ENCODE data around the gene NEU4.
A peak's percentile ranks its signal among the peaks of the same experiment; 100 is the strongest.
"Not testable (repeated sequence)": the region's sequence is repeated elsewhere in the genome, so short reads cannot be mapped to it uniquely, and the experiment has no call there.

Gene NEU4

GRCh38 chr2:241775223-241776177, 33.5 kb upstream of the NEU4 start:
- no peak for DNase-seq

- DNase-seq, result no peak
Measured at GRCh38 chr2:241776336-241777169, 32.4 kb upstream of the NEU4 start, which contains the start of gene GAL3ST2. TSS of gene GAL3ST2 (plus strand) at chr2:241776822. CDS start at chr2:241776956, 134 bp downstream.

- DNase-seq, result no peak
Measured at GRCh38 chr2:241777170-241777685, 31.8 kb upstream of the NEU4 start.

- DNase-seq, result no peak
Measured at GRCh38 chr2:241777686-241778627, 31.0 kb upstream of the NEU4 start.

GRCh38 chr2:241780939-241781569, 27.9 kb upstream of the NEU4 start:
- DNase-seq, result no peak

GRCh38 chr2:241782053-241782452, 26.9 kb upstream of the NEU4 start:
- not testable (repeated sequence) for DNase-seq

GRCh38 chr2:241788135-241788534, 20.9 kb upstream of the NEU4 start:
- no peak for DNase-seq

- DNase-seq, result peak; percentile 37
Measured at GRCh38 chr2:241788572-241788971, 20.4 kb upstream of the NEU4 start.

- not testable (repeated sequence) for DNase-seq
Measured at GRCh38 chr2:241791385-241791784, 17.6 kb upstream of the NEU4 start.

- DNase-seq, result no peak
Measured at GRCh38 chr2:241793385-241793784, 15.6 kb upstream of the NEU4 start.

GRCh38 chr2:241794250-241794823, 14.7 kb upstream of the NEU4 start:
- DNase-seq, result no peak

GRCh38 chr2:241795021-241795999, 13.7 kb upstream of the NEU4 start:
- no peak for DNase-seq

- no peak for DNase-seq
Measured at GRCh38 chr2:241796209-241796608, 12.8 kb upstream of the NEU4 start.

- no peak for DNase-seq
Measured at GRCh38 chr2:241796610-241797138, 12.3 kb upstream of the NEU4 start.

GRCh38 chr2:241797441-241798080, 11.4 kb upstream of the NEU4 start:
- no peak for DNase-seq

GRCh38 chr2:241798081-241798630, 10.8 kb upstream of the NEU4 start:
- DNase-seq, result no peak

- DNase-seq, result no peak
Measured at GRCh38 chr2:241798631-241799521, 10.1 kb upstream of the NEU4 start.

All from CD4-positive, alpha-beta T cell treated with Interleukin-21 for 1 hour (primary cell).